Measurements from ENCODE around the gene ZDHHC19.
"Not testable (repeated sequence)": the region's sequence is repeated elsewhere in the genome, so short reads cannot be mapped to it uniquely, and the experiment has no call there.

The ZDHHC19 gene

GRCh38 chr3:196168808-196169391 is 42.3 kb downstream of the ZDHHC19 start:
- FAIRE-seq (peak; percentile 33), DNase-seq (ENCODE audit: insufficient read length, low spot score) (peak; percentile 58)
- no peak for TF ChIP-seq POLR2A (IDR thresholded peaks at IDR 0.05; ENCODE audit: low read depth, low read length)

GRCh38 chr3:196166741-196167140 is 44.5 kb downstream of the ZDHHC19 start:
- FAIRE-seq (no peak), DNase-seq (ENCODE audit: insufficient read length, low spot score) (no peak)
- TF ChIP-seq POLR2A (IDR thresholded peaks at IDR 0.05; ENCODE audit: low read depth, low read length), result no peak

DNA sequence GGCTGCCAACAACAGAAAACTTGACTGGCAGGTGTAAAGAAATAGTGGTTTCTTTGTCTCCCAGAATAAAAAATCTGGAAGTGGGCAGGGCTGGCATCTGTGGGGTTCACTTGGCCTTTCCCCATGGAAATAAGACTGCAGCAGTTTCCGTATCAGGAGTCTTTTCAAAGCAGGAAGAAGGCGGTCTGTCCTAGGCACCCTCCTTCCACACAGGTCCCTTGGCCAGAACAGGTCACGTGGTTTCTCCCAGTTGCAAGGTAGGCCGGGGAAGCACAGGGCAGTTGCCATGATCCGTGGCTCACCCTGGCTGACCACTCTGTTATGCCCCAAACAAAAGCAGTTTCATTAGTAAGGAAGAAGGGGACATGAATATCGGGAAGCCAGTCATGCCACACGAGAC is 45.4 kb downstream of the ZDHHC19 start:
- DNase-seq (ENCODE audit: insufficient read length, low spot score) (no peak), FAIRE-seq (no peak)
- TF ChIP-seq POLR2A (IDR thresholded peaks at IDR 0.05; ENCODE audit: low read depth, low read length), result no peak

DNA sequence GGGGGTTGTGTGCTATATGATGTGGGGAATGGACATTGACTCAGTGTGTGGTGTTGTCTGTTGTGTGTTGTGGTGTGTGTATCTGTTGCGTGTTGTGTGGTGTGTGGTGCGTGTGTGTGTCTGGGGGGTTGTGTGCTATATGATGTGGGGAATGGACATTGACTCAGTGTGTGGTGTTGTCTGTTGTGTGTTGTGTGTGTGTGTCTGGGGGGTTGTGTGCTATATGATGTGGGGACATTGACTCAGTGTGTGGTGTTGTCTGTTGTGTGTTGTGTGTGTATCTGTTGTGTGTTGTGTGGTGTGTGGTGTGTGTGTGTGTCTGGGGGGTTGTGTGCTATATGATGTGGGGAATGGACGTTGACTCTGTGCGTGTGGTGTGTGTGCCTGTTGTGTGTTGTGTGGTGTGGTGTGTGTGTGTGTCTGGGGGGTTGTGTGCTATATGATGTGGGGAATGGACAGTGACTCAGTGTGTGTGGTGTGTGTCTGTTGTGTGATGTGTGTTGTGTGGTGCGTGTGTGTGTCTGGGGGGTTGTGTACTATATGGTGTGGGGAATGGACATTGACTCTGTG is 46.1 kb downstream of the ZDHHC19 start:
- DNase-seq (ENCODE audit: insufficient read length, low spot score); FAIRE-seq: not testable (repeated sequence)

DNA sequence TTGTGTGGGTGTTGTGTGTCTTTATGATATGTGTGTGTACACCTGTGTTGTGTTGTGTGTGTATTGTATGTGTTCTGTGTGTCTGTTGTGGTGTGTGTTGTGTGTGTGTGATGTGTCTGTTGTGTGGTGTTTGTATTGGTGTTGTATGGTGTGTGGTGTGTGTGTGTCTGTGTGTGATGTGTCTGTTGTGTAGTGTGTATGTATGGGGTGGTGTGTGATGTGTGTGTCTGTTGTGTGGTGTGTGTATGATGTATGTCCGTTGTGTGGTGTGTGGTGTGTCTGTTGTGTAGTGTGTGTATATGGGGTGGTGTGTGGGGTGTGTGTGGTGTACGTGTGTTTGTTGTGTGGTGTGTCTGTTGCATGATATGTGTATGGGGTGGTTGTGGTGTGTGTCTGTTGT is 46.6 kb downstream of the ZDHHC19 start:
- no peak for FAIRE-seq
- TF ChIP-seq POLR2A (IDR thresholded peaks at IDR 0.05; ENCODE audit: low read depth, low read length), result no peak
- no peak for DNase-seq (ENCODE audit: insufficient read length, low spot score)

GRCh38 chr3:196163666-196164493 is 47.3 kb downstream of the ZDHHC19 start:
- FAIRE-seq, result no peak
- no peak for TF ChIP-seq POLR2A (IDR thresholded peaks at IDR 0.05; ENCODE audit: low read depth, low read length)
- DNase-seq (ENCODE audit: insufficient read length, low spot score), result no peak

DNA sequence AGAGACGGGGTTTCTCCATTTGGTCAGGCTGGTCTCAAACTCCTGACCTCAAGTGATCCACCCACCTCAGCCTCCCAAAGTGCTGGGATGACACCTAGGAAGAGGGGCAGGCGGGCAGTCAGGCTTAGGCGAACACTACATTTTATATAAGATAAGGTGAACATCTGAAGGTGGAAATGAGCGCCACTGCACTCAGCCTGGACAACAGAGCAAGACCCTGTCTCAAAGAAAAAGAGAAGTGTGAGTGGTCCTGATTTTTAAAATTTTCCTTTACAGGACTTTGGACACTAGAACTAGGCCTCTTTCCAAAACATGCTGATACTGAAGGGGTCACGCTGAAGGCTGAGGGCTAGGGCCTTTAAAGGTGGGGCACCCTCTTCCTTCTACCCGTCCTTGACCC is 48.0 kb downstream of the ZDHHC19 start:
- FAIRE-seq (no peak), DNase-seq (ENCODE audit: insufficient read length, low spot score) (no peak)
- TF ChIP-seq POLR2A (IDR thresholded peaks at IDR 0.05; ENCODE audit: low read depth, low read length), result no peak

GRCh38 chr3:196162679-196163078 is 48.5 kb downstream of the ZDHHC19 start:
- no peak for TF ChIP-seq POLR2A (IDR thresholded peaks at IDR 0.05; ENCODE audit: low read depth, low read length)
- FAIRE-seq (no peak), DNase-seq (ENCODE audit: insufficient read length, low spot score) (no peak)

GRCh38 chr3:196159952-196160804 is 51.0 kb downstream of the ZDHHC19 start:
- TF ChIP-seq POLR2A (IDR thresholded peaks at IDR 0.05; ENCODE audit: low read depth, low read length), result no peak
- FAIRE-seq (peak; percentile 20), DNase-seq (ENCODE audit: insufficient read length, low spot score) (peak; percentile 56)

DNA sequence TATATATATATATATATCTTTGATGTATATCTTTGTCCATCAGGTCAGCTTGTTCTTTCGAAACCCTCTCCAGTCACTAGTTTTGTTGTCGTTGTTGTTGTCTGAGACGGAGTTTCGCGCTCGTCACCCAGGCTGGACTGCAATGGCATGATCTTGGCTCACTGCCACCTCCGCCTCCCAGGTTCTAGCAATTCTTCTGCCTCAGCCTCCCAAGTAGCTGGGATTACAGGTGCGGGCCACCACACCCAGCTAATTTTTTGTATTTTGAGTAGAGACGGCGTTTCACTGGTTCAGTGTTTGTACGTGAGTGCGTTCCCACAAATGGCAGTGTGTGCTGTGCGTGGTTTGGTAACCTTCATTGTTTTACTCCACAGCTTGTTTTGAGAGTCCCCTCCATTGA is 51.7 kb downstream of the ZDHHC19 start:
- no peak for TF ChIP-seq POLR2A (IDR thresholded peaks at IDR 0.05; ENCODE audit: low read depth, low read length)
- DNase-seq (ENCODE audit: insufficient read length, low spot score) (no peak), FAIRE-seq (no peak)

DNA sequence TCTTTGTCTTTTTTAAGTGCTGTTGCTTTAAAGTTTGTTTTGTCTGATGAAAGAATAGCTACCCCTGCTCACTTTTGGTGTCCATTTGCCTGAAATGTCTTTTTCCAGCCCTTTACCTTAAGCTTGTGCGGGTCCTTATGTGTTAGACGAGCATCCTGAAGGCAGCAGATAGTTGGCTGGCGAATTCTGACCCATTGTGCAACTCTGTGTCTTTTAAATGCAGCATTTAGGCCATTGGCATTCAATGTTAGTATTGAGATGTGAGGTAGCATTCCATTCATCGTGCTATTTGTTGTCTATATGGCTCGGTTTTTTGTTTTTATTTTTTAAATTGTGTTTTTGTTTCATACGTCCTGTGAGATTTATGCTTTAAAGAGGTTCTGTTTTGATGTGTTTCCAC is 55.0 kb downstream of the ZDHHC19 start:
- FAIRE-seq, result no peak
- no peak for TF ChIP-seq POLR2A (IDR thresholded peaks at IDR 0.05; ENCODE audit: low read depth, low read length)

DNA sequence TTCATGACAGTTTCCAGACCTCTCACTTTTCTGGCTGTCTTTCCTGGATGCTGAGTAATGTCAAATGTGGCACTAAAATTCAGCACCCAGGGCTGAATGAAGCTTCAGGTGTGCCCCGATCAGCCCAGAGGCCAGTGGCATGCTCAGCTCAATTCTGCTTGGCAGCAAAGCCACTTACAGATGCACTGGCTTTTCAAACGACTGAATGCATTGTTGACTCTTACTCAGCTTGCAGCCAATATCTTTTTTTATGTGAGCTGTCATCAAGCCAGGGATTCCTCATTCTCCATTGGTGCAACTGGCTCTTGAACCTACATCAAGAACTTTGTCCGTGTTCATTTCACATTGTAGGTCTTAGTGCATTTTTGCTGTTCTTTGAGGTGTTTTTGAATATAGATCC is 60.7 kb downstream of the ZDHHC19 start:
- no peak for TF ChIP-seq POLR2A (IDR thresholded peaks at IDR 0.05; ENCODE audit: low read depth, low read length)
- DNase-seq (ENCODE audit: insufficient read length, low spot score), result no peak
- no peak for FAIRE-seq

More for the DNA sequence above, 55.0 kb downstream of the ZDHHC19 start:
- DNase-seq (ENCODE audit: insufficient read length, low spot score), result no peak

DNA sequence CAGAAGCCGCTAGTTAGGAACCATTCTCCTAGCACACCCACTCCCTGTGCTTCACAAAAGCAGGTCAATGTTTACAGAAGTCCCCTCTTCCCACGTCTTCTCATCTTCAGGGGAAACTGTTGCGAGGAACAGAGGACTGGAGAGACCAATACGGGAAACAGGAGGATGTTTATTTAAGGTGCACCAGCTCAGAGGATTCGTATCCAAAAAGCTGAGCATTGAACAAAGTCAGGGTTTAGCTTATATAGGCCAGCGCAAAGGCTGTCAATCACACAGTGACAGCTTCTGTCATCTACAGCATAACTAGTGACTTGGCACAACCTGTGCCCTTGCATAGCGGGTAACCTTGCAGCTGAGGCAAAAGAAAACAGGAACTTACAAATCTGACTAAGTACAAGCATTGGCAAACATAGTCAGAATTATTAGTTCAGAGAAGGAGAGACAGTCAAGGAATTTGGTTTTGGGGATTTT is 61.3 kb downstream of the ZDHHC19 start:
- TF ChIP-seq POLR2A (IDR thresholded peaks at IDR 0.05; ENCODE audit: low read depth, low read length), result no peak
- FAIRE-seq (no peak), DNase-seq (ENCODE audit: insufficient read length, low spot score) (no peak)

DNA sequence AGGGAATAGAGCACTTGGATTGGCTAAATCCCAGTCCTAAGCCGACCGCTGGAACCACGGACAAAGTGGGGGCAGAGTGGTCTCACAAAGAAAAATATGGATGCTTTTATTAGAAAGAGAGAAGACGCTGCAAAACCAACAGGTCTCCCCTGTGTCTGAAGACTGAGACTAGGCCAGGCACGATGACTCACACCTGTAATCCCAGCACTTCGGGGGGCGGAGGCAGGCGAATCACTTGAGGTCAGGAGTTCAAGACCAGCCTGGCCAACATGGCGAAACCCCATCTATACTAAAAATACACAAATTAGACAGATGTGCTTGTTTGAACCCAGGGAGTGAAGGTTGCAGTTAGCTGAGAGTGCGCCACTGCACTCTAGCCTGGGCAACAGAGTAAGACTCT is 61.8 kb downstream of the ZDHHC19 start:
- DNase-seq (ENCODE audit: insufficient read length, low spot score) (no peak), FAIRE-seq (no peak)
- TF ChIP-seq POLR2A (IDR thresholded peaks at IDR 0.05; ENCODE audit: low read depth, low read length), result no peak

Measured in H54 (cell line).